ENCODE data around the gene CTR9.

Gene CTR9

DNA sequence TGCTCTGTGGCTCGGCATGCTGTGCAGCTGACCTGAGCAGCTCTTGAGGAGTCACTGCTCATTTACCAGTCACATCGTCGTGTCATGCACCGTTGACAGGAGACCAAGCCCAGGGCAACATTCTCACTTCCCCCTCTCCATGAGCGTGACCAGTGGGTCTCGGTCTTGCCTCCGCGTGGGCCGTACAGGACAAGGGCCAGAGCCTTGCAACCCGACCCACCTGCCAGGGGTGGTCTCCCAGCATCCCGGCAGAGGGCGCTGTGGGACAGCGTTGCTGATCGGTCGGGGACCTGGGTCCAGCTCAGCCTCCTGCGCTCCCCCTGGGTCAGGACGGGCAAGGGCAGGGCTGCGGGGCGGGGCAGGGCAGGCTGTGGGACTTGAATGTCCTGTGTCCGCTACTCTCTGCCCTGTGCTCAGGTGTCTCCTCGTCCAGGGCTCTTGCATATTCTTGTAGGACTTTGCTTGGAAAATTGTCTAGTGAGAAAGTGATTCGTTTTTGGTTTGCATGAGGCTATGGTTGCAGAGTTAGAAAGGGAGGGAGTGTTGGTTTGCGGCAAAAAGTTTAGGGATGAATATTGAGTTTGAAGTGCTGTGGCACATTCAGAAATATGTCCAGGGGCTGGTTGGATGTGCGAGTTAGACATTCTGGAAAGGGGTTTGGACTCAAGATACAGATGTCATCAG is 41.5 kb downstream of the CTR9 start:
- Histone ChIP-seq H3K4me3 (ENCODE audit: low read length) (peak overlapping the region; percentile 27), H3K4me1 (ENCODE audit: control insufficient read depth, insufficient read depth, low read length) (no peaks in the 10 kb centered on the region), H3K36me3 (ENCODE audit: insufficient read depth, low read length) (peaks cover 18% of the 10 kb centered on the region), H3K9ac (ENCODE audit: low read depth, low read length) (no peak overlapping the region), H3K4me2 (ENCODE audit: low read length) (peak overlapping the region; percentile 70), H3K9me3 (replicated peaks; ENCODE audit: low read length) (no peaks in the 10 kb centered on the region), H3K27me3 (ENCODE audit: control insufficient read depth, insufficient read depth, low read length) (no peaks in the 10 kb centered on the region)

- no peak overlapping the region for H3K4me2 ChIP-seq (ENCODE audit: low read length)
- H3K27me3 ChIP-seq (ENCODE audit: control insufficient read depth, insufficient read depth, low read length) = no peaks in the 10 kb centered on the region
- H3K9ac ChIP-seq (ENCODE audit: low read depth, low read length) = no peak overlapping the region
- H3K4me1 ChIP-seq (ENCODE audit: control insufficient read depth, insufficient read depth, low read length) = no peaks in the 10 kb centered on the region
- H3K36me3 ChIP-seq (ENCODE audit: insufficient read depth, low read length) = peaks cover 30% of the 10 kb centered on the region
- no peaks in the 10 kb centered on the region for H3K9me3 ChIP-seq (replicated peaks; ENCODE audit: low read length)
- no peak overlapping the region for H3K4me3 ChIP-seq (ENCODE audit: low read length)
These were observed 42.6 kb downstream of the CTR9 start for GRCh38 chr11:10793470-10794255.

GRCh38 chr11:10796191-10796590 is 45.1 kb downstream of the CTR9 start:
- H3K9ac ChIP-seq (ENCODE audit: low read depth, low read length) = no peak overlapping the region
- H3K9me3 ChIP-seq (replicated peaks; ENCODE audit: low read length) = no peaks in the 10 kb centered on the region
- H3K4me1 ChIP-seq (ENCODE audit: control insufficient read depth, insufficient read depth, low read length) = no peaks in the 10 kb centered on the region
- H3K4me2 ChIP-seq (ENCODE audit: low read length) = no peak overlapping the region
- no peaks in the 10 kb centered on the region for H3K27me3 ChIP-seq (ENCODE audit: control insufficient read depth, insufficient read depth, low read length)
- no peak overlapping the region for H3K4me3 ChIP-seq (ENCODE audit: low read length)
- peaks cover 55% of the 10 kb centered on the region for H3K36me3 ChIP-seq (ENCODE audit: insufficient read depth, low read length)

- Histone ChIP-seq H3K36me3 (ENCODE audit: insufficient read depth, low read length) (peaks cover 63% of the 10 kb centered on the region), H3K4me2 (ENCODE audit: low read length) (no peak overlapping the region), H3K4me1 (ENCODE audit: control insufficient read depth, insufficient read depth, low read length) (no peaks in the 10 kb centered on the region), H3K9ac (ENCODE audit: low read depth, low read length) (no peak overlapping the region), H3K9me3 (replicated peaks; ENCODE audit: low read length) (no peaks in the 10 kb centered on the region), H3K4me3 (ENCODE audit: low read length) (no peak overlapping the region), H3K27me3 (ENCODE audit: control insufficient read depth, insufficient read depth, low read length) (no peaks in the 10 kb centered on the region)
These were observed 46.0 kb downstream of the CTR9 start for GRCh38 chr11:10797001-10797400.

DNA sequence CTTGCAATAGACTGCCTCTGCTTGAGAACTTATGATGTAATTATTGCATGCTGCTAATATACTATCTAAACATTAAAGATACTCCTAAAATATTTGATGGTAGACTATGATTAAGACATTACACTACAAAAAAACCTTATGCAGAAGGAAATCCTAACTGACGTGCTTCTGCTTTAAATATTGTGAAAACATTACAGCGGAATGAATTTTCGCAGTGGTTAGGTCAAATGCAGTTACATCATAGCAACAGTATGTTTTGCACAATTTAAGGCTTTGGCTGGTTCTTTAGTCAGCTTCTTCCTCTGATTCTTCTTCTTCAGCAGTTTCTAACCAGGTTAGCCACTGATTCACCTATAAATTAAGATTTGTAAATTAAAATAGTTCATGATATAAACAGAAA is 46.5 kb downstream of the CTR9 start:
- no peaks in the 10 kb centered on the region for H3K9me3 ChIP-seq (replicated peaks; ENCODE audit: low read length)
- no peaks in the 10 kb centered on the region for H3K4me1 ChIP-seq (ENCODE audit: control insufficient read depth, insufficient read depth, low read length)
- no peak overlapping the region for H3K4me2 ChIP-seq (ENCODE audit: low read length)
- no peak overlapping the region for H3K9ac ChIP-seq (ENCODE audit: low read depth, low read length)
- no peak overlapping the region for H3K4me3 ChIP-seq (ENCODE audit: low read length)
- no peaks in the 10 kb centered on the region for H3K27me3 ChIP-seq (ENCODE audit: control insufficient read depth, insufficient read depth, low read length)
- peaks cover 68% of the 10 kb centered on the region for H3K36me3 ChIP-seq (ENCODE audit: insufficient read depth, low read length)

- Histone ChIP-seq H3K4me2 (ENCODE audit: low read length) (no peak overlapping the region), H3K27me3 (ENCODE audit: control insufficient read depth, insufficient read depth, low read length) (no peaks in the 10 kb centered on the region), H3K4me1 (ENCODE audit: control insufficient read depth, insufficient read depth, low read length) (no peaks in the 10 kb centered on the region), H3K9me3 (replicated peaks; ENCODE audit: low read length) (no peaks in the 10 kb centered on the region), H3K4me3 (ENCODE audit: low read length) (no peak overlapping the region), H3K36me3 (ENCODE audit: insufficient read depth, low read length) (peaks cover 77% of the 10 kb centered on the region), H3K9ac (ENCODE audit: low read depth, low read length) (no peak overlapping the region)
These were observed 47.4 kb downstream of the CTR9 start for GRCh38 chr11:10798330-10798928.

GRCh38 chr11:10800292-10800691 is 49.2 kb downstream of the CTR9 start:
- Histone ChIP-seq H3K9me3 (replicated peaks; ENCODE audit: low read length) (no peaks in the 10 kb centered on the region), H3K27me3 (ENCODE audit: control insufficient read depth, insufficient read depth, low read length) (no peaks in the 10 kb centered on the region), H3K36me3 (ENCODE audit: insufficient read depth, low read length) (peaks cover 96% of the 10 kb centered on the region), H3K4me1 (ENCODE audit: control insufficient read depth, insufficient read depth, low read length) (peaks cover 4% of the 10 kb centered on the region), H3K4me2 (ENCODE audit: low read length) (no peak overlapping the region), H3K9ac (ENCODE audit: low read depth, low read length) (no peak overlapping the region), H3K4me3 (ENCODE audit: low read length) (no peak overlapping the region)

- no peaks in the 10 kb centered on the region for H3K9me3 ChIP-seq (replicated peaks; ENCODE audit: low read length)
- peaks cover 96% of the 10 kb centered on the region for H3K36me3 ChIP-seq (ENCODE audit: insufficient read depth, low read length)
- H3K9ac ChIP-seq (ENCODE audit: low read depth, low read length) = no peak overlapping the region
- H3K4me2 ChIP-seq (ENCODE audit: low read length) = no peak overlapping the region
- H3K27me3 ChIP-seq (ENCODE audit: control insufficient read depth, insufficient read depth, low read length) = no peaks in the 10 kb centered on the region
- H3K4me1 ChIP-seq (ENCODE audit: control insufficient read depth, insufficient read depth, low read length) = peaks cover 18% of the 10 kb centered on the region
- no peak overlapping the region for H3K4me3 ChIP-seq (ENCODE audit: low read length)
These were observed 52.6 kb downstream of the CTR9 start for GRCh38 chr11:10803676-10804075.

GRCh38 chr11:10805741-10806140 is 54.7 kb downstream of the CTR9 start:
- H3K4me1 ChIP-seq (ENCODE audit: control insufficient read depth, insufficient read depth, low read length) = peaks cover 22% of the 10 kb centered on the region
- no peaks in the 10 kb centered on the region for H3K9me3 ChIP-seq (replicated peaks; ENCODE audit: low read length)
- peaks cover 75% of the 10 kb centered on the region for H3K36me3 ChIP-seq (ENCODE audit: insufficient read depth, low read length)
- no peaks in the 10 kb centered on the region for H3K27me3 ChIP-seq (ENCODE audit: control insufficient read depth, insufficient read depth, low read length)
- peak overlapping the region; percentile 87 for H3K4me3 ChIP-seq (ENCODE audit: low read length)
- H3K9ac ChIP-seq (ENCODE audit: low read depth, low read length) = no peak overlapping the region
- peak overlapping the region; percentile 79 for H3K4me2 ChIP-seq (ENCODE audit: low read length)

DNA sequence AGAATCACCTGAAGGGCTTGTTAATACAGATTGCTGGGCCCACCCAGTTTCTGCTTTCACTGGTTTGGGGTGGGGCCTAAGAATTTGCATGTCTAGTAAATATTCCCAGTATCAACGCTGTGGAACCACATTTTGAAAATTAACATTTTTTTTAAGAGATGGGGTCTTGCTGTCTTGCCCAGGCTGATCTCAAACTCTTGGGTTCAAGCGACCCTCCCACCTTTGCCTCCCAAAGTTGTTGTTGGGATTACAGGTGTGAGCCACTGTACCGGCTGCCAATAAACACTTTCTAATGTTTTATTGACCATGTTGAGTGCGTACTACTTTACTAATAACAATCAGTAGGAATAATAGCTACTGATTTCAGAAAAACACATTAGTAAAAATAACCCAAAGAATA is 55.2 kb downstream of the CTR9 start:
- H3K27me3 ChIP-seq (ENCODE audit: control insufficient read depth, insufficient read depth, low read length) = no peaks in the 10 kb centered on the region
- peak overlapping the region; percentile 100 for H3K9ac ChIP-seq (ENCODE audit: low read depth, low read length)
- H3K4me2 ChIP-seq (ENCODE audit: low read length) = peak overlapping the region; percentile 79
- H3K4me1 ChIP-seq (ENCODE audit: control insufficient read depth, insufficient read depth, low read length) = peaks cover 22% of the 10 kb centered on the region
- H3K4me3 ChIP-seq (ENCODE audit: low read length) = peak overlapping the region; percentile 87
- H3K36me3 ChIP-seq (ENCODE audit: insufficient read depth, low read length) = peaks cover 70% of the 10 kb centered on the region
- H3K9me3 ChIP-seq (replicated peaks; ENCODE audit: low read length) = no peaks in the 10 kb centered on the region

- Histone ChIP-seq H3K4me3 (ENCODE audit: low read length) (peak overlapping the region; percentile 87), H3K4me2 (ENCODE audit: low read length) (peak overlapping the region; percentile 79), H3K36me3 (ENCODE audit: insufficient read depth, low read length) (peaks cover 56% of the 10 kb centered on the region), H3K27me3 (ENCODE audit: control insufficient read depth, insufficient read depth, low read length) (no peaks in the 10 kb centered on the region), H3K9me3 (replicated peaks; ENCODE audit: low read length) (no peaks in the 10 kb centered on the region), H3K4me1 (ENCODE audit: control insufficient read depth, insufficient read depth, low read length) (peaks cover 22% of the 10 kb centered on the region), H3K9ac (ENCODE audit: low read depth, low read length) (peak overlapping the region; percentile 100)
These were observed 56.6 kb downstream of the CTR9 start for GRCh38 chr11:10807493-10808234.

Data from skeletal muscle satellite cell (primary cell).